Osteocyte (in vitro differentiated cells): ENCODE results near the gene PHACTR1. TPM values are rescaled to one million over a fixed set of nuclear protein-coding genes. Genes with fewer than 3 reads are reported as not detected.

Source experiments
- DNase-seq: peaks from one replicate; pipeline ENCODE4 v3.0.0; 2021; ENCODE audit warnings: mixed read lengths; ENCODE audit not compliant: unreplicated experiment; ENCODE audit errors: extremely low spot score
- H3K27ac Mint-ChIP-seq: one replicate; pipeline ENCODE4 v1.8.0; 2021; ENCODE audit warnings: mild to moderate bottlenecking, mixed read lengths; ENCODE audit not compliant: unreplicated experiment
- H3K27me3 Mint-ChIP-seq: one replicate; pipeline ENCODE4 v1.8.0; 2021; ENCODE audit warnings: mixed read lengths; ENCODE audit not compliant: unreplicated experiment
- H3K36me3 Mint-ChIP-seq: one replicate; pipeline ENCODE4 v1.8.0; 2021; ENCODE audit warnings: mixed read lengths; ENCODE audit not compliant: unreplicated experiment
- H3K4me1 Mint-ChIP-seq: one replicate; pipeline ENCODE4 v1.8.0; 2021; ENCODE audit warnings: mixed read lengths; ENCODE audit not compliant: unreplicated experiment
- H3K4me3 Mint-ChIP-seq: one replicate; pipeline ENCODE4 v1.8.0; 2021; ENCODE audit warnings: mild to moderate bottlenecking, moderate library complexity, mixed read lengths; ENCODE audit not compliant: unreplicated experiment
- H3K9me3 Mint-ChIP-seq: one replicate; pipeline ENCODE4 v1.8.0; 2021; ENCODE audit warnings: mixed read lengths; ENCODE audit not compliant: unreplicated experiment
- CTCF ChIP-seq: fragments of 200-600 bp; sonication (generic); IDR thresholded peaks from 2 replicates; pipeline ENCODE4 v1.5.0; 2021; ENCODE audit warnings: antibody characterized with exemption, mild to moderate bottlenecking, moderate library complexity
- total RNA-seq: library from RNA; stranded (reverse); gene quantifications from 2 replicates; pipeline ENCODE4 v1.2.1, GENCODE V29; 2021

Gene PHACTR1
- total RNA-seq, 1 donor from 2014 or later: 1.0 TPM

GRCh38 chr6:13074415-13075140 lies 358.0 kb downstream of the PHACTR1 start:
- no peak for DNase-seq
- peaks cover 5% of the 10 kb centered on the region for H3K27me3 Mint-ChIP-seq
- H3K9me3 Mint-ChIP-seq: no peaks in the 10 kb centered on the region

GRCh38 chr6:13075141-13075845 lies 358.7 kb downstream of the PHACTR1 start:
- Mint-ChIP-seq H3K4me3 (no peak overlapping the region), H3K9me3 (no peaks in the 10 kb centered on the region), H3K36me3 (no peaks in the 10 kb centered on the region), H3K4me1 (peaks cover 5% of the 10 kb centered on the region), H3K27me3 (peaks cover 7% of the 10 kb centered on the region), H3K27ac (no peak overlapping the region)
- DNase-seq: no peak
- no peak for TF ChIP-seq CTCF

More at GRCh38 chr6:13074415-13075140, 358.0 kb downstream of the PHACTR1 start:
- no peak for TF ChIP-seq CTCF
- Mint-ChIP-seq H3K36me3 (no peaks in the 10 kb centered on the region), H3K4me1 (peaks cover 5% of the 10 kb centered on the region), H3K4me3 (no peak overlapping the region), H3K27ac (no peak overlapping the region)

GRCh38 chr6:13076575-13076974 lies 360.0 kb downstream of the PHACTR1 start:
- peaks cover 7% of the 10 kb centered on the region for H3K27me3 Mint-ChIP-seq
- no peak overlapping the region for H3K4me3 Mint-ChIP-seq
- DNase-seq: no peak
- no peaks in the 10 kb centered on the region for H3K9me3 Mint-ChIP-seq
- H3K4me1 Mint-ChIP-seq: peaks cover 5% of the 10 kb centered on the region
- TF ChIP-seq CTCF: no peak
- H3K27ac Mint-ChIP-seq: no peak overlapping the region
- H3K36me3 Mint-ChIP-seq: no peaks in the 10 kb centered on the region

- H3K9me3 Mint-ChIP-seq: no peaks in the 10 kb centered on the region
- DNase-seq: no peak
- no peak overlapping the region for H3K27ac Mint-ChIP-seq
- peaks cover 5% of the 10 kb centered on the region for H3K4me1 Mint-ChIP-seq
- no peak overlapping the region for H3K4me3 Mint-ChIP-seq
- H3K27me3 Mint-ChIP-seq: peaks cover 9% of the 10 kb centered on the region
- no peak for TF ChIP-seq CTCF
- H3K36me3 Mint-ChIP-seq: no peaks in the 10 kb centered on the region
Measured at GRCh38 chr6:13077117-13077516, 360.6 kb downstream of the PHACTR1 start.

- H3K9me3 Mint-ChIP-seq: no peaks in the 10 kb centered on the region
- TF ChIP-seq CTCF: no peak
- no peak for DNase-seq
- H3K36me3 Mint-ChIP-seq: no peaks in the 10 kb centered on the region
- H3K27ac Mint-ChIP-seq: no peak overlapping the region
- H3K4me3 Mint-ChIP-seq: no peak overlapping the region
- no peaks in the 10 kb centered on the region for H3K4me1 Mint-ChIP-seq
- H3K27me3 Mint-ChIP-seq: peaks cover 7% of the 10 kb centered on the region
Measured at GRCh38 chr6:13079096-13079723, 362.6 kb downstream of the PHACTR1 start.
